HEK293 (cell line): ENCODE data around the gene CAMKMT.

Source experiments
- CTCF ChIA-PET: fragments of 350-600 bp; formaldehyde crosslinking; extraction: SDS; loops from one replicate; lab custom pipeline; 2021; ENCODE audit warnings: antibody characterized with exemption; lab: Yijun Ruan, JAX
- POLR2A ChIA-PET: fragments of 300-600 bp; formaldehyde crosslinking; extraction: SDS; loops from one replicate; lab custom pipeline; 2020; ENCODE audit warnings: antibody characterized with exemption, inconsistent platforms; lab: Yijun Ruan, JAX
- H3K27ac ChIP-seq: fragments of 200-500 bp; sonication (Bioruptor generic); 2 replicates; pipeline ENCODE4 v1.5.1; 2014; ENCODE audit warnings: low read depth, low read length, control low read depth, inconsistent platforms; ENCODE audit errors: extremely low read depth
- H3K36me3 ChIP-seq, 2 experiments: fragments of 200-500 bp in 1 of 2; sonication (Bioruptor generic) in 1 of 2; 1 replicate in 1 of 2; 2 replicates in 1 of 2; pipeline ENCODE4 v1.5.1; 2014 to 2017; ENCODE audit warnings: inconsistent platforms in 2 of 2, low read length in 2 of 2; ENCODE audit not compliant: control insufficient read depth in 2 of 2, insufficient read depth in 1 of 2
- H3K4me1 ChIP-seq: fragments of 200-500 bp; sonication (Bioruptor generic); 2 replicates; pipeline ENCODE4 v1.5.1; 2014; ENCODE audit warnings: mild to moderate bottlenecking, low read length, inconsistent platforms; ENCODE audit not compliant: control insufficient read depth, insufficient read depth
- H3K4me3 ChIP-seq: 2 replicates; pipeline ENCODE4 v1.5.1; 2011; ENCODE audit warnings: low read depth, mild to moderate bottlenecking, control low read depth, low read length, moderate library complexity
- H3K9me3 ChIP-seq: fragments of 200-500 bp; sonication (Bioruptor generic); 2 replicates; pipeline ENCODE4 v1.5.1; 2014; ENCODE audit warnings: low read depth, low read length, inconsistent platforms; ENCODE audit not compliant: control insufficient read depth, insufficient read depth
- BCL11B ChIP-seq: fragments of 450-650 bp; formaldehyde crosslinking; IDR thresholded peaks from 2 replicates; pipeline ENCODE4 v1.5.1; 2016; ENCODE audit warnings: low read depth, missing biosample characterization, missing genetic modification characterization
- EGR2 ChIP-seq: fragments of 450-650 bp; formaldehyde crosslinking; IDR thresholded peaks from 2 replicates; pipeline ENCODE4 v1.5.1; 2016; ENCODE audit warnings: low read depth, missing biosample characterization, missing genetic modification characterization
- GLI2 ChIP-seq: fragments of 450-650 bp; formaldehyde crosslinking; IDR thresholded peaks from 2 replicates; pipeline ENCODE4; 2017; ENCODE audit warnings: missing biosample characterization, missing genetic modification characterization, low read depth, borderline replicate concordance
- HOXD13 ChIP-seq: sonication (generic); formaldehyde crosslinking; IDR thresholded peaks from 2 replicates; pipeline ENCODE4 v1.8.0; 2022; ENCODE audit warnings: missing genetic modification reagents, borderline replicate concordance
- KLF16 ChIP-seq: fragments of 450-650 bp; formaldehyde crosslinking; IDR thresholded peaks from 2 replicates; pipeline ENCODE4 v1.5.1; 2017; ENCODE audit warnings: missing biosample characterization, missing genetic modification characterization
- KLF9 ChIP-seq: fragments of 450-650 bp; formaldehyde crosslinking; IDR thresholded peaks from 2 replicates; pipeline ENCODE4 v1.5.1; 2016; ENCODE audit warnings: missing biosample characterization, missing genetic modification characterization, low read depth
- OSR2 ChIP-seq: fragments of 450-650 bp; formaldehyde crosslinking; IDR thresholded peaks from 2 replicates; pipeline ENCODE4 v1.5.1; 2016; ENCODE audit warnings: missing biosample characterization, missing genetic modification characterization
- OVOL3 ChIP-seq: fragments of 450-650 bp; formaldehyde crosslinking; IDR thresholded peaks from 2 replicates; pipeline ENCODE4 v1.5.1; 2016; ENCODE audit warnings: missing biosample characterization, missing genetic modification characterization
- SCRT2 ChIP-seq: fragments of 450-650 bp; formaldehyde crosslinking; IDR thresholded peaks from 2 replicates; pipeline ENCODE4 v1.5.1; 2016; ENCODE audit warnings: missing biosample characterization, missing genetic modification characterization
- SETDB1 ChIP-seq: IDR thresholded peaks from one replicate; pipeline ENCODE4 v1.6.1; 2017; ENCODE audit warnings: mild to moderate bottlenecking, low read length, moderate library complexity, mixed read lengths; ENCODE audit not compliant: insufficient read length
- SP2 ChIP-seq: fragments of 450-650 bp; formaldehyde crosslinking; IDR thresholded peaks from 2 replicates; pipeline ENCODE4 v1.5.1; 2016; ENCODE audit warnings: missing biosample characterization, missing genetic modification characterization
- SP3 ChIP-seq: fragments of 450-650 bp; formaldehyde crosslinking; IDR thresholded peaks from 2 replicates; pipeline ENCODE4 v1.5.1; 2016; ENCODE audit warnings: missing biosample characterization, missing genetic modification characterization
- YY2 ChIP-seq: fragments of 450-650 bp; formaldehyde crosslinking; IDR thresholded peaks from 2 replicates; pipeline ENCODE4 v1.5.1; 2016; ENCODE audit warnings: missing biosample characterization, missing genetic modification characterization
- ZNF311 ChIP-seq: fragments of 450-650 bp; formaldehyde crosslinking; IDR thresholded peaks from 2 replicates; pipeline ENCODE4 v1.5.1; 2017; ENCODE audit warnings: missing biosample characterization, missing genetic modification characterization, borderline replicate concordance
- ZNF350 ChIP-seq: fragments of 450-650 bp; formaldehyde crosslinking; IDR thresholded peaks from 2 replicates; pipeline ENCODE4 v1.5.0; 2017; ENCODE audit warnings: missing biosample characterization, mild to moderate bottlenecking, missing genetic modification characterization
- ZNF366 ChIP-seq: fragments of 450-650 bp; formaldehyde crosslinking; conservative IDR thresholded peaks from 2 replicates; pipeline ENCODE4 v1.5.1; 2016; ENCODE audit warnings: missing biosample characterization, missing genetic modification characterization
- ZNF501 ChIP-seq: fragments of 450-650 bp; formaldehyde crosslinking; IDR thresholded peaks from 2 replicates; pipeline ENCODE4 v1.5.1; 2016; ENCODE audit warnings: missing biosample characterization, missing genetic modification characterization
- ZNF514 ChIP-seq: fragments of 450-650 bp; formaldehyde crosslinking; IDR thresholded peaks from 2 replicates; pipeline ENCODE4 v1.5.1; 2016; ENCODE audit warnings: missing biosample characterization, missing genetic modification characterization
- ZNF561 ChIP-seq: fragments of 450-650 bp; IDR thresholded peaks from 2 replicates; pipeline ENCODE4 v1.5.1; 2018; ENCODE audit warnings: missing biosample characterization, missing genetic modification characterization, borderline replicate concordance
- TF ChIP-seq, protein P1 (sequence below): fragments of 450-650 bp; formaldehyde crosslinking; conservative IDR thresholded peaks from 2 replicates; pipeline ENCODE4 v1.5.1; 2016; ENCODE audit warnings: low read depth, missing biosample characterization, missing genetic modification characterization
- TF ChIP-seq, protein P2 (sequence below): fragments of 450-650 bp; IDR thresholded peaks from 2 replicates; pipeline ENCODE4 v1.5.1; 2018; ENCODE audit warnings: missing biosample characterization, mild to moderate bottlenecking, missing genetic modification characterization
- TF ChIP-seq, protein P3 (sequence below): fragments of 450-650 bp; formaldehyde crosslinking; IDR thresholded peaks from 2 replicates; pipeline ENCODE4 v1.5.1; 2016; ENCODE audit warnings: missing biosample characterization, missing genetic modification characterization
- TF ChIP-seq, protein P4 (sequence below): fragments of 450-650 bp; formaldehyde crosslinking; IDR thresholded peaks from 2 replicates; pipeline ENCODE4 v1.5.1; 2016; ENCODE audit warnings: missing biosample characterization, missing genetic modification characterization
- TF ChIP-seq, protein P5 (sequence below): fragments of 450-650 bp; formaldehyde crosslinking; IDR thresholded peaks from 2 replicates; pipeline ENCODE4 v1.5.1; 2016; ENCODE audit warnings: missing biosample characterization, missing genetic modification characterization

Gene CAMKMT

DNA sequence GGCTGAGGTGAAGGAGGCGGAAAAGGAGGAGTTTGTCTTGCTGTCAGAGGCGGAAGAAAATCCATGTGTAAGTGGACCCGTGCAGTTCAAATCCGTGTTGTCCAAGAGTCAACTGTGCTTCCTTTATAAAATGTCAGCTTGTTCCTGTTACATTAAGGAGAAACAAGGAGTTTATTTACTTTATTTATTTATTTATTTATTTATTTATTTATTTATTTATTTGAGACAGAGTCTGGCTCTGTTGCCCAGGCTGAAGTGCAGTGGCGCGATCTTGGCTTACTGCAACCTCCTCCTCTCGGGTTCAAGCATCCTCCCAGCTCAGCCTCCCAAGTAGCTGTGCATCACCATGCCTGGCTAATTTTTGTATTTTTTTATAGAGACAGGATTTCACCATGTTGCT, 143.9 kb downstream of the CAMKMT start (continued):
- TF ChIP-seq, protein P1, sequence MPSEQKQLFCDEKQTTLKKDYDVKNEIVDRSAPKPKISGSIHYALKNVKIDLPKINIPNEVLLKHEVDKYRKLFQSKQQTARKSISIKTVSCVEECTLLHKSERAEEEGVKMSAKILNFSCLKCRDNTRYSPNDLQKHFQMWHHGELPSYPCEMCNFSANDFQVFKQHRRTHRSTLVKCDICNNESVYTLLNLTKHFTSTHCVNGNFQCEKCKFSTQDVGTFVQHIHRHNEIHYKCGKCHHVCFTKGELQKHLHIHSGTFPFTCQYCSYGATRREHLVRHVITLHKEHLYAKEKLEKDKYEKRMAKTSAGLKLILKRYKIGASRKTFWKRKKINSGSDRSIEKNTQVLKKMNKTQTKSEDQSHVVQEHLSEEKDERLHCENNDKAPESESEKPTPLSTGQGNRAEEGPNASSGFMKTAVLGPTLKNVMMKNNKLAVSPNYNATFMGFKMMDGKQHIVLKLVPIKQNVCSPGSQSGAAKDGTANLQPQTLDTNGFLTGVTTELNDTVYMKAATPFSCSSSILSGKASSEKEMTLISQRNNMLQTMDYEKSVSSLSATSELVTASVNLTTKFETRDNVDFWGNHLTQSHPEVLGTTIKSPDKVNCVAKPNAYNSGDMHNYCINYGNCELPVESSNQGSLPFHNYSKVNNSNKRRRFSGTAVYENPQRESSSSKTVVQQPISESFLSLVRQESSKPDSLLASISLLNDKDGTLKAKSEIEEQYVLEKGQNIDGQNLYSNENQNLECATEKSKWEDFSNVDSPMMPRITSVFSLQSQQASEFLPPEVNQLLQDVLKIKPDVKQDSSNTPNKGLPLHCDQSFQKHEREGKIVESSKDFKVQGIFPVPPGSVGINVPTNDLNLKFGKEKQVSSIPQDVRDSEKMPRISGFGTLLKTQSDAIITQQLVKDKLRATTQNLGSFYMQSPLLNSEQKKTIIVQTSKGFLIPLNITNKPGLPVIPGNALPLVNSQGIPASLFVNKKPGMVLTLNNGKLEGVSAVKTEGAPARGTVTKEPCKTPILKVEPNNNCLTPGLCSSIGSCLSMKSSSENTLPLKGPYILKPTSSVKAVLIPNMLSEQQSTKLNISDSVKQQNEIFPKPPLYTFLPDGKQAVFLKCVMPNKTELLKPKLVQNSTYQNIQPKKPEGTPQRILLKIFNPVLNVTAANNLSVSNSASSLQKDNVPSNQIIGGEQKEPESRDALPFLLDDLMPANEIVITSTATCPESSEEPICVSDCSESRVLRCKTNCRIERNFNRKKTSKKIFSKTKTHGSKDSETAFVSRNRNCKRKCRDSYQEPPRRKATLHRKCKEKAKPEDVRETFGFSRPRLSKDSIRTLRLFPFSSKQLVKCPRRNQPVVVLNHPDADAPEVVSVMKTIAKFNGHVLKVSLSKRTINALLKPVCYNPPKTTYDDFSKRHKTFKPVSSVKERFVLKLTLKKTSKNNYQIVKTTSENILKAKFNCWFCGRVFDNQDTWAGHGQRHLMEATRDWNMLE (tag by site-specific recombination), result 0 out of 2 replicates have a peak, but pooled peaks have one; percentile 38

DNA sequence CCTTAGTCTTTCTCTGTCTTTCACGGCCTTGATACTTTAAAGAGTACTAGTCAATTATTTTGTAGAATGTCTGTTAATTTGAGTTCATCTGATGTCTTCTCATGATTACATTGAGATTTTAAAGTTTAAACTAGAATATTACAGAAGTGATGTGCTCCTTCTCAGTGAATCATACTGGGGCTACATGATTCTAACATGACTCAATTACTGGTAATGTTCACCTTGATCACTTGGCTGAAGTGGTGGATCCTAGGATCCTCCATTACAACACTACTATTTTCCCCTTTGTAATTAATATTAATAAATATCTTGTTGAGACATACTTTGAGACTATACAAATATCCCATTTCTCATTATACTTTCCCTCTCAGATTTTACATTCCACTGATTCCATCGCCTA, 148.5 kb downstream of the CAMKMT start:
- TF ChIP-seq OSR2, result no peak
- no peak for TF ChIP-seq ZNF311 (tag by site-specific recombination)
- no peak for TF ChIP-seq HOXD13
- no peak for TF ChIP-seq GLI2 (tag by site-specific recombination)
- no peak for TF ChIP-seq SP3 (tag by site-specific recombination)
- no peak for TF ChIP-seq EGR2 (tag by site-specific recombination)
- no peak for TF ChIP-seq ZNF350
- TF ChIP-seq, protein P2, sequence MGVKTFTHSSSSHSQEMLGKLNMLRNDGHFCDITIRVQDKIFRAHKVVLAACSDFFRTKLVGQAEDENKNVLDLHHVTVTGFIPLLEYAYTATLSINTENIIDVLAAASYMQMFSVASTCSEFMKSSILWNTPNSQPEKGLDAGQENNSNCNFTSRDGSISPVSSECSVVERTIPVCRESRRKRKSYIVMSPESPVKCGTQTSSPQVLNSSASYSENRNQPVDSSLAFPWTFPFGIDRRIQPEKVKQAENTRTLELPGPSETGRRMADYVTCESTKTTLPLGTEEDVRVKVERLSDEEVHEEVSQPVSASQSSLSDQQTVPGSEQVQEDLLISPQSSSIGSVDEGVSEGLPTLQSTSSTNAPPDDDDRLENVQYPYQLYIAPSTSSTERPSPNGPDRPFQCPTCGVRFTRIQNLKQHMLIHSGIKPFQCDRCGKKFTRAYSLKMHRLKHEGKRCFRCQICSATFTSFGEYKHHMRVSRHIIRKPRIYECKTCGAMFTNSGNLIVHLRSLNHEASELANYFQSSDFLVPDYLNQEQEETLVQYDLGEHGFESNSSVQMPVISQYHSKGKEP (tag by site-specific recombination), result no peak
- TF ChIP-seq SCRT2 (tag by site-specific recombination), result no peak
- no peak for TF ChIP-seq ZNF514
- no peak for TF ChIP-seq ZNF501
- TF ChIP-seq KLF9 (tag by site-specific recombination), result no peak
- no peak for TF ChIP-seq ZNF561 (tag by site-specific recombination)
- Histone ChIP-seq H3K36me3 (no peaks in the 10 kb centered on the region), H3K4me3 (no peak overlapping the region), H3K27ac (no peak overlapping the region), H3K4me1 (0 out of 2 replicates have a peak, but pooled peaks cover 2% of the 10 kb centered on the region), H3K9me3 (no peaks in the 10 kb centered on the region)
- CTCF ChIA-PET, result interaction anchor here (0.8 kb wide), 1 partner anchor 814 kb away, joined by 4 read pairs; no protein-coding TSS in a partner anchor
- POLR2A ChIA-PET, result no interaction called here

DNA sequence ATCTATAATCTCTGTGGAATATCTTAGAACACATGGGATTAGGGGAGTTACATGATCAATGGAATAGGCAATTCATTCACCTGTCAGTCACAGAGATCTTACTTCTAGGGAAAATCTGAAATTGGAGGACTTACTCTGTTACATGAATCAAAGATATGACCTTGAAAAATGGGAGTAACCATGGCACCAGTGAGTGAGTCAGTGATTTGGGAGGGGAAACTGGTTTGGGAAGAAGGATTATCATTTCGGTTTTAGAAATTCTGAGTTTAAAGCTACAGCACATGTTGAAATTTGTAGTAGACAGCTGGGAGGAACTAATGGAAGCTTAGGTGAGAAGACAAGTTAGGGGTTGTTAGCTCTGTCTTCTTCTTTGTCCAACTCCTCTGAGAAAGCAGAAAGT, 153.7 kb downstream of the CAMKMT start:
- Histone ChIP-seq H3K27ac (no peak overlapping the region), H3K4me1 (0 out of 2 replicates have a peak, but pooled peaks cover 2% of the 10 kb centered on the region), H3K9me3 (no peaks in the 10 kb centered on the region), H3K4me3 (no peak overlapping the region), H3K36me3 (no peaks in the 10 kb centered on the region)
- POLR2A ChIA-PET, result no interaction called here
- CTCF ChIA-PET, result interaction anchor here (0.8 to 2.2 kb wide), 2 partner anchors 36 to 128 kb away, joined by 4 to 11 read pairs; no protein-coding TSS in a partner anchor
- TF ChIP-seq, protein P3, sequence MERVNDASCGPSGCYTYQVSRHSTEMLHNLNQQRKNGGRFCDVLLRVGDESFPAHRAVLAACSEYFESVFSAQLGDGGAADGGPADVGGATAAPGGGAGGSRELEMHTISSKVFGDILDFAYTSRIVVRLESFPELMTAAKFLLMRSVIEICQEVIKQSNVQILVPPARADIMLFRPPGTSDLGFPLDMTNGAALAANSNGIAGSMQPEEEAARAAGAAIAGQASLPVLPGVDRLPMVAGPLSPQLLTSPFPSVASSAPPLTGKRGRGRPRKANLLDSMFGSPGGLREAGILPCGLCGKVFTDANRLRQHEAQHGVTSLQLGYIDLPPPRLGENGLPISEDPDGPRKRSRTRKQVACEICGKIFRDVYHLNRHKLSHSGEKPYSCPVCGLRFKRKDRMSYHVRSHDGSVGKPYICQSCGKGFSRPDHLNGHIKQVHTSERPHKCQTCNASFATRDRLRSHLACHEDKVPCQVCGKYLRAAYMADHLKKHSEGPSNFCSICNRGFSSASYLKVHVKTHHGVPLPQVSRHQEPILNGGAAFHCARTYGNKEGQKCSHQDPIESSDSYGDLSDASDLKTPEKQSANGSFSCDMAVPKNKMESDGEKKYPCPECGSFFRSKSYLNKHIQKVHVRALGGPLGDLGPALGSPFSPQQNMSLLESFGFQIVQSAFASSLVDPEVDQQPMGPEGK (tag by site-specific recombination), result no peak
- no peak for TF ChIP-seq SETDB1
- TF ChIP-seq ZNF350, result no peak
- no peak for TF ChIP-seq OVOL3 (tag by site-specific recombination)
- TF ChIP-seq YY2 (tag by site-specific recombination), result no peak
- TF ChIP-seq ZNF366 (tag by site-specific recombination), result no peak
- no peak for TF ChIP-seq KLF16 (tag by site-specific recombination)
- TF ChIP-seq, protein P4, sequence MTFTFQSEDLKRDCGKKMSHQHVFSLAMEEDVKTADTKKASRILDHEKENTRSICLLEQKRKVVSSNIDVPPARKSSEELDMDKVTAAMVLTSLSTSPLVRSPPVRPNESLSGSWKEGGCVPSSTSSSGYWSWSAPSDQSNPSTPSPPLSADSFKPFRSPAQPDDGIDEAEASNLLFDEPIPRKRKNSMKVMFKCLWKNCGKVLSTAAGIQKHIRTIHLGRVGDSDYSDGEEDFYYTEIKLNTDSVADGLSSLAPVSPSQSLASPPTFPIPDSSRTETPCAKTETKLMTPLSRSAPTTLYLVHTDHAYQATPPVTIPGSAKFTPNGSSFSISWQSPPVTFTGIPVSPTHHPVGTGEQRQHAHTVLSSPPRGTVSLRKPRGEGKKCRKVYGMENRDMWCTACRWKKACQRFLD (tag by site-specific recombination), result no peak
- TF ChIP-seq BCL11B (tag by site-specific recombination), result no peak
- TF ChIP-seq, protein P5, sequence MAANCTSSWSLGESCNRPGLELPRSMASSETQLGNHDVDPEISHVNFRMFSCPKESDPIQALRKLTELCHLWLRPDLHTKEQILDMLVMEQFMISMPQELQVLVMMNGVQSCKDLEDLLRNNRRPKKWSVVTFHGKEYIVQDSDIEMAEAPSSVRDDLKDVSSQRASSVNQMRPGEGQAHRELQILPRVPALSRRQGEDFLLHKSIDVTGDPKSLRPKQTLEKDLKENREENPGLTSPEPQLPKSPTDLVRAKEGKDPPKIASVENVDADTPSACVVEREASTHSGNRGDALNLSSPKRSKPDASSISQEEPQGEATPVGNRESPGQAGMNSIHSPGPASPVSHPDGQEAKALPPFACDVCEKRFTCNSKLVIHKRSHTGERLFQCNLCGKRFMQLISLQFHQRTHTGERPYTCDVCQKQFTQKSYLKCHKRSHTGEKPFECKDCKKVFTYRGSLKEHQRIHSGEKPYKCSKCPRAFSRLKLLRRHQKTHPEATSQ (tag by site-specific recombination), result no peak
- no peak for TF ChIP-seq SP2 (tag by site-specific recombination)
